Adrenal gland (tissue), 5 donors: ENCODE measurements around the gene BGN.

Experiments used
- POLR2A ChIP-seq, 2 donors: fragments of 450-650 bp; IDR thresholded peaks; one replicate each; pipeline ENCODE4 v1.6.1; 2017; ENCODE audit warnings: antibody characterized with exemption in 2 of 2, mild to moderate bottlenecking in 2 of 2, moderate library complexity in 1 of 2
- TF ChIP-seq, protein P1 (sequence below), 6 experiments: fragments of 450-650 bp in 4 of 6; fragments of 200-600 bp in 2 of 6; sonication (generic) in 1 of 6; IDR thresholded peaks; 1 replicate in 5 of 6; 2 replicates in 1 of 6; pipeline versions ENCODE4 v1.5.1 to v1.8.0; 2016 to 2021; ENCODE audit warnings: antibody characterized with exemption in 6 of 6, mild to moderate bottlenecking in 2 of 6, moderate library complexity in 1 of 6
- donor health status: DM: no; HTN: no; CAD: no.

- TF ChIP-seq, protein P1, sequence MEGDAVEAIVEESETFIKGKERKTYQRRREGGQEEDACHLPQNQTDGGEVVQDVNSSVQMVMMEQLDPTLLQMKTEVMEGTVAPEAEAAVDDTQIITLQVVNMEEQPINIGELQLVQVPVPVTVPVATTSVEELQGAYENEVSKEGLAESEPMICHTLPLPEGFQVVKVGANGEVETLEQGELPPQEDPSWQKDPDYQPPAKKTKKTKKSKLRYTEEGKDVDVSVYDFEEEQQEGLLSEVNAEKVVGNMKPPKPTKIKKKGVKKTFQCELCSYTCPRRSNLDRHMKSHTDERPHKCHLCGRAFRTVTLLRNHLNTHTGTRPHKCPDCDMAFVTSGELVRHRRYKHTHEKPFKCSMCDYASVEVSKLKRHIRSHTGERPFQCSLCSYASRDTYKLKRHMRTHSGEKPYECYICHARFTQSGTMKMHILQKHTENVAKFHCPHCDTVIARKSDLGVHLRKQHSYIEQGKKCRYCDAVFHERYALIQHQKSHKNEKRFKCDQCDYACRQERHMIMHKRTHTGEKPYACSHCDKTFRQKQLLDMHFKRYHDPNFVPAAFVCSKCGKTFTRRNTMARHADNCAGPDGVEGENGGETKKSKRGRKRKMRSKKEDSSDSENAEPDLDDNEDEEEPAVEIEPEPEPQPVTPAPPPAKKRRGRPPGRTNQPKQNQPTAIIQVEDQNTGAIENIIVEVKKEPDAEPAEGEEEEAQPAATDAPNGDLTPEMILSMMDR (IDR thresholded peaks at IDR 0.05), result no peak
- TF ChIP-seq POLR2A (IDR thresholded peaks at IDR 0.05), result no peak
Measured at GRCh38 chrX:153498453-153498852, 3.7 kb downstream of the BGN start.
